HG02870 (cell line): ENCODE data around the gene CHRD.

Experiments
- ATAC-seq: cut with Tn5 transposase; IDR thresholded peaks from one replicate; pipeline ENCODE4 v1.9.1; 2021; ENCODE audit warnings: mild to moderate bottlenecking, moderate library complexity; ENCODE audit not compliant: unreplicated experiment

CHRD gene

GRCh38 chr3:184346480-184347190 lies 33.2 kb upstream of the CHRD start:
- no peak for ATAC-seq

- ATAC-seq, result no peak
Observed at GRCh38 chr3:184347321-184348056, 32.4 kb upstream of the CHRD start.

- ATAC-seq, result no peak
Observed at GRCh38 chr3:184348057-184348382, 31.8 kb upstream of the CHRD start.

- no peak for ATAC-seq
Observed at GRCh38 chr3:184349563-184350470, 30.0 kb upstream of the CHRD start.

GRCh38 chr3:184350618-184351017 lies 29.2 kb upstream of the CHRD start:
- no peak for ATAC-seq

- ATAC-seq, result no peak
Observed at GRCh38 chr3:184351511-184352148, 28.2 kb upstream of the CHRD start.

GRCh38 chr3:184352149-184352785 lies 27.6 kb upstream of the CHRD start:
- no peak for ATAC-seq

GRCh38 chr3:184352897-184353545 lies 26.8 kb upstream of the CHRD start:
- ATAC-seq, result no peak

GRCh38 chr3:184353546-184353941 lies 26.3 kb upstream of the CHRD start:
- ATAC-seq, result no peak

GRCh38 chr3:184354121-184354728 lies 25.6 kb upstream of the CHRD start:
- ATAC-seq, result no peak

GRCh38 chr3:184354754-184355153 lies 25.1 kb upstream of the CHRD start:
- ATAC-seq, result no peak

- no peak for ATAC-seq
Observed at GRCh38 chr3:184355261-184356040, 24.4 kb upstream of the CHRD start.

GRCh38 chr3:184357248-184358123 lies 22.4 kb upstream of the CHRD start:
- no peak for ATAC-seq

GRCh38 chr3:184358124-184358767 lies 21.6 kb upstream of the CHRD start:
- no peak for ATAC-seq

GRCh38 chr3:184358921-184359350 lies 20.9 kb upstream of the CHRD start:
- no peak for ATAC-seq

GRCh38 chr3:184359610-184360009 lies 20.2 kb upstream of the CHRD start:
- no peak for ATAC-seq
